Osteocyte (in vitro differentiated cells): Measurements from ENCODE around the gene UBXN2A. TPM values are rescaled to one million over a fixed set of nuclear protein-coding genes. Genes with fewer than 3 reads are reported as not detected.

Experiments
- DNase-seq: peaks from one replicate; pipeline ENCODE4 v3.0.0; 2021; ENCODE audit warnings: mixed read lengths; ENCODE audit not compliant: unreplicated experiment; ENCODE audit errors: extremely low spot score
- H3K27ac Mint-ChIP-seq: one replicate; pipeline ENCODE4 v1.8.0; 2021; ENCODE audit warnings: mild to moderate bottlenecking, mixed read lengths; ENCODE audit not compliant: unreplicated experiment
- H3K27me3 Mint-ChIP-seq: one replicate; pipeline ENCODE4 v1.8.0; 2021; ENCODE audit warnings: mixed read lengths; ENCODE audit not compliant: unreplicated experiment
- H3K36me3 Mint-ChIP-seq: one replicate; pipeline ENCODE4 v1.8.0; 2021; ENCODE audit warnings: mixed read lengths; ENCODE audit not compliant: unreplicated experiment
- H3K4me1 Mint-ChIP-seq: one replicate; pipeline ENCODE4 v1.8.0; 2021; ENCODE audit warnings: mixed read lengths; ENCODE audit not compliant: unreplicated experiment
- H3K4me3 Mint-ChIP-seq: one replicate; pipeline ENCODE4 v1.8.0; 2021; ENCODE audit warnings: mild to moderate bottlenecking, moderate library complexity, mixed read lengths; ENCODE audit not compliant: unreplicated experiment
- H3K9me3 Mint-ChIP-seq: one replicate; pipeline ENCODE4 v1.8.0; 2021; ENCODE audit warnings: mixed read lengths; ENCODE audit not compliant: unreplicated experiment
- CTCF ChIP-seq: fragments of 200-600 bp; sonication (generic); IDR thresholded peaks from 2 replicates; pipeline ENCODE4 v1.5.0; 2021; ENCODE audit warnings: antibody characterized with exemption, mild to moderate bottlenecking, moderate library complexity
- total RNA-seq: library from RNA; stranded (reverse); gene quantifications from 2 replicates; pipeline ENCODE4 v1.2.1, GENCODE V29; 2021

The UBXN2A gene
- total RNA-seq, 1 donor from 2014 or later, result 18.8 TPM

DNA sequence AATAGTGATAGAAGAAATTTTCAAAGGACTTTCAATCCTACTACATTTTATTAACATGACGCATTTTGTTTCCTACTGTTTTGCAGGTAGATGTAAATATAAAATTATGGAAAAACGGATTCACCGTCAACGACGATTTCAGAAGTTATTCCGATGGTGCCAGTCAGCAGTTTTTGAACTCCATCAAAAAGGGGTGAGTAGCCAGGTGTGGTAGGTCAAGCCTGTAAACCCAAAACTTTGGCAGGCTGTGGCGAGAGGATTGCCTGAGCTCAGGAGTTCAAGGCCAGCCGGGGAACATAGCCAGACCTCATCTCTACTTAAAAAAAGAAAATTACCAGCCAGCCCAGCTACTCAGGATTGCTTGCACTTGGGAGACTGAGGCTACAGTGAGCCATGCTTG, 36.6 kb downstream of the UBXN2A start:
- peaks cover 14% of the 10 kb centered on the region for H3K36me3 Mint-ChIP-seq

GRCh38 chr2:23988371-23988770, 48.1 kb downstream of the UBXN2A start:
- TF ChIP-seq CTCF, result peak; percentile 52
- H3K27ac Mint-ChIP-seq, result no peak overlapping the region
- H3K27me3 Mint-ChIP-seq, result no peaks in the 10 kb centered on the region
- no peaks in the 10 kb centered on the region for H3K9me3 Mint-ChIP-seq
- H3K36me3 Mint-ChIP-seq, result peaks cover 21% of the 10 kb centered on the region
- no peak overlapping the region for H3K4me3 Mint-ChIP-seq
- H3K4me1 Mint-ChIP-seq, result peaks cover 6% of the 10 kb centered on the region
- DNase-seq, result no peak

More for the DNA sequence above, 36.6 kb downstream of the UBXN2A start:
- Mint-ChIP-seq H3K4me3 (no peak overlapping the region), H3K27ac (no peak overlapping the region), H3K27me3 (no peaks in the 10 kb centered on the region), H3K4me1 (no peaks in the 10 kb centered on the region), H3K9me3 (no peaks in the 10 kb centered on the region)
- DNase-seq, result peak; percentile 27
- no peak for TF ChIP-seq CTCF

GRCh38 chr2:23992931-23993330, 52.7 kb downstream of the UBXN2A start:
- Mint-ChIP-seq H3K4me3 (no peak overlapping the region), H3K4me1 (peaks cover 11% of the 10 kb centered on the region), H3K27me3 (no peaks in the 10 kb centered on the region), H3K27ac (no peak overlapping the region), H3K9me3 (no peaks in the 10 kb centered on the region), H3K36me3 (peaks cover 13% of the 10 kb centered on the region)
- no peak for TF ChIP-seq CTCF
- DNase-seq, result no peak

- no peaks in the 10 kb centered on the region for H3K9me3 Mint-ChIP-seq
- H3K27ac Mint-ChIP-seq, result no peak overlapping the region
- DNase-seq, result no peak
- no peak for TF ChIP-seq CTCF
- no peaks in the 10 kb centered on the region for H3K27me3 Mint-ChIP-seq
- H3K36me3 Mint-ChIP-seq, result peaks cover 18% of the 10 kb centered on the region
- H3K4me1 Mint-ChIP-seq, result peaks cover 11% of the 10 kb centered on the region
- no peak overlapping the region for H3K4me3 Mint-ChIP-seq
Measured at GRCh38 chr2:23993736-23994269, 53.5 kb downstream of the UBXN2A start.

- no peaks in the 10 kb centered on the region for H3K9me3 Mint-ChIP-seq
- H3K4me1 Mint-ChIP-seq, result peaks cover 11% of the 10 kb centered on the region
- H3K27me3 Mint-ChIP-seq, result no peaks in the 10 kb centered on the region
- no peak for DNase-seq
- peaks cover 19% of the 10 kb centered on the region for H3K36me3 Mint-ChIP-seq
- H3K27ac Mint-ChIP-seq, result no peak overlapping the region
- no peak for TF ChIP-seq CTCF
- H3K4me3 Mint-ChIP-seq, result no peak overlapping the region
Measured at GRCh38 chr2:23994567-23994966, 54.3 kb downstream of the UBXN2A start.
